Measurements from ENCODE around the gene ZNF217.
"Not testable (repeated sequence)": the region's sequence is repeated elsewhere in the genome, so short reads cannot be mapped to it uniquely, and the experiment has no call there.

- TF ChIP-seq EZH2 (IDR thresholded peaks at IDR 0.05; ENCODE audit: borderline replicate concordance, low read length); CTCF (IDR thresholded peaks at IDR 0.05; ENCODE audit: low read length): not testable (repeated sequence)
These were observed 41.1 kb downstream of the ZNF217 start for GRCh38 chr20:53552572-53552893.
